GM10266 (cell line): ENCODE results near the gene HOTAIR.

ENCODE experiments used
- DNase-seq: peaks from one replicate; pipeline ENCODE4 v3.0.0; 2012; ENCODE audit errors: extremely low spot score
- TF ChIP-seq, protein P1 (sequence below): IDR thresholded peaks from 2 replicates; pipeline ENCODE4 v1.5.1; 2012; ENCODE audit warnings: mild to moderate bottlenecking, low read depth; ENCODE audit not compliant: control insufficient read depth, insufficient read depth; ENCODE audit errors: missing control alignments

Gene HOTAIR

GRCh38 chr12:53927220-53928029 is 47.3 kb downstream of the HOTAIR start:
- DNase-seq, result no peak
- TF ChIP-seq, protein P1, sequence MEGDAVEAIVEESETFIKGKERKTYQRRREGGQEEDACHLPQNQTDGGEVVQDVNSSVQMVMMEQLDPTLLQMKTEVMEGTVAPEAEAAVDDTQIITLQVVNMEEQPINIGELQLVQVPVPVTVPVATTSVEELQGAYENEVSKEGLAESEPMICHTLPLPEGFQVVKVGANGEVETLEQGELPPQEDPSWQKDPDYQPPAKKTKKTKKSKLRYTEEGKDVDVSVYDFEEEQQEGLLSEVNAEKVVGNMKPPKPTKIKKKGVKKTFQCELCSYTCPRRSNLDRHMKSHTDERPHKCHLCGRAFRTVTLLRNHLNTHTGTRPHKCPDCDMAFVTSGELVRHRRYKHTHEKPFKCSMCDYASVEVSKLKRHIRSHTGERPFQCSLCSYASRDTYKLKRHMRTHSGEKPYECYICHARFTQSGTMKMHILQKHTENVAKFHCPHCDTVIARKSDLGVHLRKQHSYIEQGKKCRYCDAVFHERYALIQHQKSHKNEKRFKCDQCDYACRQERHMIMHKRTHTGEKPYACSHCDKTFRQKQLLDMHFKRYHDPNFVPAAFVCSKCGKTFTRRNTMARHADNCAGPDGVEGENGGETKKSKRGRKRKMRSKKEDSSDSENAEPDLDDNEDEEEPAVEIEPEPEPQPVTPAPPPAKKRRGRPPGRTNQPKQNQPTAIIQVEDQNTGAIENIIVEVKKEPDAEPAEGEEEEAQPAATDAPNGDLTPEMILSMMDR, result no peak

GRCh38 chr12:53924521-53925405 is 50.0 kb downstream of the HOTAIR start:
- DNase-seq, result no peak
- TF ChIP-seq, protein P1, result no peak

DNA sequence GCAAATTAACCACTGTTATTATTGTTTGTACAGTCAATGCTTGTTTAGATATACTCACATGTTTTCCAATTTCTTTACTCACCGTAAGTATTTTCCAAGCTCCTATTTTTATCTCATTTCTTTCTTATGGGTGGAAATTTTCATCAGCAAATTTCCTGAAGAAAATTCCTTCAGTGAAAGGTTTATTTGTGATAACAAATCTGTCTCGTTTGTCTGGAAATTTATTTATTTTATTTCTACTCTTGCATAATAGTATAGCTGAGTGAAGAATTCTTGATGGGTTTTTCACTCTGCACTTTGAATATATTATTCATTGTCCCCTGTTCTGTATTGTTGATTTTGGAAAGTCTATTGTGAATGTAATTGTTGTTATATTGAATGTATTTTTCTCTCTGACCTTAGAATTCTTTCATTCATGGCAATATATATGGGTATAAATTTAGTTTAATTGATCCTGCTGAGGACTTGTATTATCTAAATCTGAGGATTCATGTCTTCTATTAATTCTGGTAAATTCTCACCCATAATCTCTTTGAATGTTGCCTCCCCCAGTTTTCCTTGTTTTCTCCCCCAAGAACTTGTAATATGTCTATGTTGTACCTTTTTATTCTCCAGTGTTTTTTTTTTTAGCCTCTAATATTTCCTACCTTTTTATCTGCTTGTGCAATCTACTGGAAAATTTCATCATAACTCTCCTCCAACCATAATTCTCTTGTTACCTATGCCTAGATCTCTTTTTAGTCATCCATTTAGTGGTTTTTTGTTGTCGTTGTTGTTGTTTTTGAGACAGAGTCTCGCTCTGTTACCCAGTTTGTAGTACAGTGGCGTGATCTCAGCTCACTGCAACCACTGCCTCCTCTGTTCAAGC is 57.7 kb downstream of the HOTAIR start:
- no peak for DNase-seq
- TF ChIP-seq, protein P1, result no peak
